BJ (cell line): ENCODE measurements around the gene CLDN10. TPM values are rescaled to one million over a fixed set of nuclear protein-coding genes. Genes with fewer than 3 reads are reported as not detected.

Source experiments
- CTCF ChIA-PET: fragments of 350-600 bp; formaldehyde crosslinking; extraction: SDS; loops from one replicate; lab custom pipeline; 2021; ENCODE audit warnings: antibody characterized with exemption, inconsistent platforms; lab: Yijun Ruan, JAX
- POLR2A ChIA-PET: fragments of 300-600 bp; sonication (Branson Sonifier 250); formaldehyde crosslinking; extraction: SDS; loops from one replicate; lab custom pipeline; 2021; ENCODE audit warnings: antibody characterized with exemption; lab: Charles Lee
- DNase-seq: peaks from one replicate; pipeline ENCODE4 v3.0.0-alpha.2; 2011; ENCODE audit warnings: low read depth
- H3K27me3 ChIP-seq: 2 replicates; pipeline ENCODE4 v1.6.0; 2011; ENCODE audit warnings: low read length; ENCODE audit not compliant: control insufficient read depth, insufficient read depth
- H3K36me3 ChIP-seq: 2 replicates; pipeline ENCODE4 v1.5.1; 2011; ENCODE audit warnings: low read length; ENCODE audit not compliant: control insufficient read depth, insufficient read depth
- H3K4me3 ChIP-seq: 2 replicates; pipeline ENCODE4 v1.5.1; 2011; ENCODE audit warnings: low read depth, mild to moderate bottlenecking, control low read depth, low read length
- CTCF ChIP-seq: IDR thresholded peaks from 2 replicates; pipeline ENCODE4 v1.5.1; 2011; ENCODE audit warnings: low read depth, mild to moderate bottlenecking, control low read depth, inconsistent platforms, low read length, moderate library complexity; ENCODE audit not compliant: insufficient read depth
- polyA plus RNA-seq: library from polyadenylated mRNA; depleted of rRNA; stranded (reverse); fragments of >200 nt; gene quantifications from 2 replicates; pipeline ENCODE4 v1.2.3, GENCODE V29; 2011

The CLDN10 gene
- polyA plus RNA-seq, 1 experiment: not detected

- Histone ChIP-seq H3K27me3 (no peaks in the 10 kb centered on the region), H3K36me3 (no peaks in the 10 kb centered on the region), H3K4me3 (no peak overlapping the region)
- ChIA-PET POLR2A (no interaction called here), CTCF (interaction anchor here (0.6 to 1.2 kb wide), 5 partner anchors 11 to 466 kb away, joined by 3 read pairs; no protein-coding TSS in a partner anchor)
- no peak for TF ChIP-seq CTCF
- no peak for DNase-seq
Observed at GRCh38 chr13:95516021-95516420, 36.5 kb upstream of the CLDN10 start.

DNA sequence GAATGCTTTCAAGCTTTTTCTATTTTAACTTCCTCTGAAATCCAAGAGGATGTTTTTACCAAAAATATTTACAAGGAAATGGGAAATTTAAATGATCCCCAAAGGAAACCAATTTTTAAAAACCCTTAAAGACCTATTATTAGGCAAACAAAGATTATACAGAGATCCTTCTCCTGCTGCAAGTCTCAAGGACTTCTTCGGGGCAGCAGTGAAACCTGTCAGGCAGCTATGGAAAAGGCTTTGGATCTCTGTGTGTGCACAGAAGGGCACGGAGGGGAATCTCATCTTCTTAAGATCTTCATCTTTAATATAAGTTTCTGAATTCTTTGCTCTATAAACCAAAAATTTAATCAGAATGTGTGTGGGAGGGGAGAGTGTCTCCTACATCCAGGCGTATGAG is 36.0 kb upstream of the CLDN10 start:
- POLR2A ChIA-PET: no interaction called here
- no peak for TF ChIP-seq CTCF
- CTCF ChIA-PET: interaction anchor here (0.6 to 1.2 kb wide), 5 partner anchors 10 to 466 kb away, joined by 3 read pairs; no protein-coding TSS in a partner anchor

GRCh38 chr13:95523598-95523997 is 28.9 kb upstream of the CLDN10 start:
- Histone ChIP-seq H3K27me3 (no peaks in the 10 kb centered on the region), H3K36me3 (no peaks in the 10 kb centered on the region), H3K4me3 (no peak overlapping the region)
- DNase-seq: no peak
- CTCF ChIA-PET: no interaction called here
- POLR2A ChIA-PET: no interaction called here
- TF ChIP-seq CTCF: no peak

More for the DNA sequence above, 36.0 kb upstream of the CLDN10 start:
- Histone ChIP-seq H3K36me3 (no peaks in the 10 kb centered on the region), H3K27me3 (no peaks in the 10 kb centered on the region), H3K4me3 (no peak overlapping the region)
- DNase-seq: no peak

DNA sequence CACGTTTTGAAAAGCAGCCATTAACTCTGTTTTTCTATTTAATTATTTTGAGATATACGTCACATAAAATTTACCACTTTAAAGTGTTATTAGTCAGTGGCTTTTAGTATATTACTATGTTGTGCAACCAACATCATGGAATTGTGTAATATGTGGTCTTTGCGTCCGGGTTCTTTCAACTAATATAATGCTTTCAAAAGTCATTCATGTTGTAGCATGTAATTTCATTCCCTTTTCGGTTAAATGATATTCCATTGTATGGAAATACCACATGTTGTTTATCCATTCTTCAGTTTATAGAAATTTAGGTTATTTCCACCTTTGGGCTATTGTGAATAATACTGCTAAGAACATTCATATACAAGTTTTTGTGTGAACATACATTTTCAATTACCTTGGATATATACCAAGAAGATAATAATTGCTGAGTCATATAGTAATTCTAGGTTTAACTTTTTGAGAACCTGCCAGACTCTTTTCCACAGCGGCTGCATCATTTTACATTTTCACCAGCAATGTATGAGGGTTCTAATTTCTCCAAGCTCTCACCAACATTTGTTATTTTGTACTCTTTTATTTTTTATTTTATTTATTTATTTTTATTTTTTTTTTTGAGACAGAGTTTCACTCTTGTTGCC is 28.1 kb upstream of the CLDN10 start:
- POLR2A ChIA-PET: no interaction called here
- no peaks in the 10 kb centered on the region for H3K27me3 ChIP-seq
- CTCF ChIA-PET: no interaction called here
- H3K36me3 ChIP-seq: no peaks in the 10 kb centered on the region
- DNase-seq: no peak
- H3K4me3 ChIP-seq: no peak overlapping the region
- no peak for TF ChIP-seq CTCF

- no peak for TF ChIP-seq CTCF
- no peak for DNase-seq
- Histone ChIP-seq H3K4me3 (no peak overlapping the region), H3K27me3 (peaks cover 2% of the 10 kb centered on the region; the same call in 1 of the 2 replicates), H3K36me3 (no peaks in the 10 kb centered on the region)
- CTCF ChIA-PET: no interaction called here
- POLR2A ChIA-PET: no interaction called here
Observed at GRCh38 chr13:95527955-95528354, 24.6 kb upstream of the CLDN10 start.
